NOMO-1 treated with dmso at 0.1 percent for 144 hours (cell line): ENCODE results near the gene GRAMD2A.

Experiments used
- DNase-seq: peaks from one replicate; lab custom pipeline; 2025; ENCODE audit not compliant: unreplicated experiment; lab: John Stamatoyannopoulos, UW

Gene GRAMD2A

DNA sequence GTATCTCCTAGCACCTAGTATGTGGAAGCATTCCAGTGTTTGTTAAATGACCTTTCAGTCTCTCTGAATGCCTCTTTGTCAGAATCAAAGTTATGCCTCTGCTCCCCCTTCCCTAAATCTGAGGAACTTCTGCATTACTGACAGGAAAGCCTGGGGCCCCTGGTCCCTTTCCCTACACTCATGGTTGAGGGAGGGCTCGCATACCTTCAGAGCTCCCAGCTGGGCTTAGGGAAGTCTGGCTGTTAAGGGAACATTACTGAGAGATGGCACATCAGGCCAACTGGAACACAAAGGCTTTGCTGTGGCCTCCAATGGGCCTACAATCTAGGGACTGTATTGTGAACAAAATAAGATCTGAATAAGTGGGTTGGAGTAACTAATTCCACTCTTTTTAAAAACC lies 23.1 kb upstream of the GRAMD2A start:
- DNase-seq: no peak

DNA sequence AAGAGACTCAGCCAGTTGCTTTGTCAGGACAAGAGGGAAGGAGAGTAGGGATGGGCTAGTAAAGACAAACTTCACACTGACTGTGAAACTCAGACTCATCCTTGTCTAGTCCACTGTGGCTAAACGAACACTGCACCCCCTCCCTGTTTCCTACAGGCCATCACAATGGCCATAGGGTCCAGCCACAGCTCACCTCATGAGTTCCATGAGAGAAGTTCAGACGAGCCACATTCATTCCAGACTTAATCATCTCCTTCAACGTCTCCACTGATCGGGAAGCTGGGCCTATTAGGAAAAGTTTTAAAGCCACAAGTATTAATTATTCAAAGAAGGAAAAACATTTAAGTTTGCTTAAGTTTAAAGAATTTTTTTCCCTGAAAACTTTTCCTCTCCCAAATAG lies 19.6 kb upstream of the GRAMD2A start:
- DNase-seq: no peak

DNA sequence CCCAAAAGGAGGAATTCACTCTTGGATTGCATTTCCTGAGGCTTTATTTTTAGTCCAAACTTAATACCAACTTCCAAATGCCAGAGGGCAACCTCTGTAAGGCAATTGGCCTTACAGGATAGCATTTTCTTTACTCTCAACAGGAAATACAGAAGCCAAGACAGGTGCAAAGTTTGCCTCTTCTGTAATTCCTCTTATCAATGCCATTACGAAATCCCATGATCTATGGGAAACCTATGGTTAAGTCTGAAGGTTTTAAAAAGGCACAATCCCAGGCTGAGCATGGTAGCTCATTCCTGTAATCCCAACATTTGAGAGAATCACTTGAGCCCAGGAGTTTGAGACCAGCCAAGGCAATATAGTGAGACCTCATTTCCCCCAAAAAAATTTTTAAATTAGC lies 18.5 kb upstream of the GRAMD2A start:
- DNase-seq: no peak

- DNase-seq: no peak
Observed at GRCh38 chr15:72207558-72208085, 10.0 kb upstream of the GRAMD2A start.

DNA sequence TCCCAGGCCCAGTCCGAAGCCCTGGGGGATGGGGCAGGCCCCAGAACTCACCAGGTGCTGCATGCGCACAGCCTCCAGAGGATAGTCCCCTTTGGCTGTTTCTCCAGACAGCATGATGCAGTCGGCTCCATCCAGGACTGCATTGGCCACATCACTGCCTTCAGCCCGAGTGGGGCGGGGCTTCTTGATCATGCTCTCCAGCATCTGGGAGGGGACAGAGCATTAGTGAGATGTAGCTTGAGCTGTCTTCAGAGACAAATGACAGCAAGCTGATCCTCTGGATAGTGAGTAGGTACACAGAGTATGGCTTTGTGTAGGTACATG lies 9.1 kb upstream of the GRAMD2A start:
- DNase-seq: no peak

- DNase-seq: no peak
Observed at GRCh38 chr15:72205896-72206676, 8.5 kb upstream of the GRAMD2A start.

- DNase-seq: no peak
Observed at GRCh38 chr15:72205273-72205672, 7.7 kb upstream of the GRAMD2A start.

DNA sequence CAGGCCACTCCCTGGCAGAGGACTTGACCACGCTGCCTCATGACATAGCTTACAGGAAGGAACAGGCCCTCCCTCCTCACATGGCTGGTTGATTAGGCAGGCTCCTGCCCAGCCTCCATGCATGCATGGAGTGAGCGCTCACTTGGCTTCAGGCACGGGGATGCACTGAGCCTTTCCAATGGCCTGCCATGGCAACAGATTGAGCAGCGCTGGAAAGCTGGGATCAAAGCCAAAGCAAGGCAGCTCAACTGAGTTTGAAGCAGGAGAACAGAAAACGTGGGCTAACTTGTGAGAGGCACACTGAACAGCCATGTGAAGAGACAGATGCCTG lies 5.9 kb upstream of the GRAMD2A start:
- DNase-seq: no peak

DNA sequence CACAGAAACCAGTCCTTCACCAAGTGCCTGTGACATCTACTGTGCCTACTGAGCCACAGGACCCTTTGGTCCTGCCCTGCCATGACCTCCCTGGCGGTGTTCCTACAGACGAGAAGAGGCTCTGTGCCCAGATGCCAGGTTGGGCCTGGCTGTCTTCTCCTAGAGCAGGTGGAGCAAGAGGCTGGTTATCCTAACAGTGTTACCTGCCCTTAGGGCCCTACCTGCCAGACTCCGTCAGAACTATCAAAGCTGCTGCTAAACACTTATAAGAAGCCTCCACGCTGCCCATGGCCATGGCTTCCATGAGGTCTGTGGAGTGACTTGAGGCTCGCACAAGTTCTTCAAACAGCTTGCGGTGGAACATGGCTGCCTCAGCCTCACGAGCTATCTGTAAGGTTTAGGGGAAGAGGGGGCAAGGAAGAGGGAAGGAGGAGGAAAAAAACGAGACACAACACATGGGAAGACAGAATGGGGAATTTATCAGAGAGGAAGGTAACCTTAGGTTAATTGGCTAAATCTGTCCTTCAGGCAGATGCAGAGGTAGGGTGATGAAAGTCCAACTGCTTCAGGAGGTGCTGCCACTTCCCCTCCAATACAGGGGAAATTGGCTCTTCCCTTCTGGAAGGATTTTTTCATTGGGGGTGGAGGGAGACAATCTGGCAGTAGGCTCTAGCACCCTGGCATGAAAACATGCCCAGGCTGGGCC lies 5.4 kb upstream of the GRAMD2A start:
- no peak for DNase-seq

DNA sequence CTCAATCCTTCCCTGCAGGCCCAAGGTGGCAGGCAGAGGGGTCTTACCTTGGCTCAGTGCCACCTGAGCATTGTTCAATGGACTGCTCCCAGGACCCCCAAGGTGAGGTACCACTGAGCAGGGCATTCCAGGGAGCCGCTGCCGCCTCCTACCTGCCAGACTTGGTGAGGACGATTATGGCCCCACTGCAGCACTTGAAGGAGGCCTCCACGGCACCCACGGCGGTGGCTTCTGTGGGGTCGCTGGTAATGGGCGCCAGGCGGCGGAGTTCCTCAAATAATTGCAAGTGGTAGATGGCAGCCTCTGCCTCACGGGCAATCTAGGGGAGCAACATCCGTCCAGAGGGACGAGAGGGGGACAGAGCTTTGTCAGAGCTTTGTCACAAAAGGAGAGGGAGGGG lies 4.7 kb upstream of the GRAMD2A start:
- no peak for DNase-seq

GRCh38 chr15:72201391-72201921 lies 3.9 kb upstream of the GRAMD2A start:
- DNase-seq: no peak

- no peak for DNase-seq
Observed at GRCh38 chr15:72200395-72201237, 3.0 kb upstream of the GRAMD2A start.

DNA sequence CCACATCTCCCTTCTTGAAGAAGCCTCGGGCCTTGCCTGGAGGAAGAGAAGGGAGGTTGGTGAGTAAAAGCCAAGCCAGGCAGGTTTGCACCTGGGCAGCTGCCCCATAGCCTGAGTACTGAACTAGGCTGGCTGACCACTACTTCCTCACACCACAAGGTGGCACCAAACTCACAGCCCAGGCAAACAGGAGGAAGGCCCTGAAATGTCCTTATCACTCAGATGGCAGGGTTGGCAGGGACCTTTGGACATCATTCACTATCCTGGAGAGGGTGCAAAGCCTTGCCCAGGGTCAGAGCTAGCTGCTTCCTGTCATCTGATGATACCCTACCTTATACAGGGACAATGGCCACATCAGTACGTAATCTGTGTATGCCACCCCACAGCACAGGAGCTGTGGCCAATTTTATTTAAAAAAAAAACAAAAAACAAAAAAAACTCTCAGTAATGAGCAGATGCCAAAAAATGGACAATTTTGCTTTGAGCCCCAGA lies 2.2 kb upstream of the GRAMD2A start:
- peak; percentile 55 for DNase-seq

- no peak for DNase-seq
Observed at GRCh38 chr15:72199205-72199515, 1.6 kb upstream of the GRAMD2A start.

GRCh38 chr15:72198356-72199204 lies 993 bp upstream of the GRAMD2A start:
- no peak for DNase-seq

DNA sequence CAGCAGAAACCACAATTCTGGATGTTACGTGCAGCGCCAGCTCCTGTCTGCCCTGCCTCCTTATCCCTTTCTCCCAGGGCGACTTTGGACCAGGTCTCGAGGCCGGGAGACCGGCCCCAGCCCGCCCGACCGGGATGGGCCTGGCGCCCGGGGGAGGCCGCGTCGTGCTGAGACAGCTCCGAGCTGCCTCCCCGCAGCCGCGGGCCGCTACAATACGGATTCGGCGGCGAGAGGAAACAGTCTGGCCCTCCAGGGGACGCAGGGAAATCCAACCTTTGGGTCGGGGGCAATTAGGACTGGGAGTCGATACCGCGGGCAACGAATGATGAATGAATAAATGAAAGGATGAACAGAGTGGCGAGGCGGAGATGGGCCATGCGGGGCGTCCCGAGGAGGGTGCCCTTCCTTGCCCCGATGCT lies 537 bp downstream of the GRAMD2A start:
- DNase-seq: no peak

- DNase-seq: no peak
Observed at GRCh38 chr15:72196409-72197040, 1.1 kb downstream of the GRAMD2A start.

DNA sequence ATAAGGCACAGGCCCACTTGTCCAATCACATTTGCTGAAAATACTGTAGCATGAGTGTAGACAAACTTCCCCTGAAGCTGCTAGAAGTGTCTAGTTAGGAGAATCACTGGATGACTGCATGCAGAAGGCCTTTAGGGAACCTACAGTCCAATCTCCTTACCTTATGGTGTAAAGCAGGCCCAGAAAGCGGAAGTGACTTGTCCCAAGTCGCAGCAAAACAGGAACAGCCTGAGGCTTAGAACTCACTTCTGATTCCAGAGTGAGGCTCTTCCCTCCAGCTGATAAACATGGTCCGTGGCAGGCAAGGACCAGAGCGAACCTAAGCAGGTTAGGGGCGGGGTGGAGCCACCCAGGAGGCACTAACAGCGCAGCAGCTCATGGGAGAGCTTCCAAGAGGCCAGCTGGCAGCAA lies 2.5 kb downstream of the GRAMD2A start:
- DNase-seq: peak; percentile 89

DNA sequence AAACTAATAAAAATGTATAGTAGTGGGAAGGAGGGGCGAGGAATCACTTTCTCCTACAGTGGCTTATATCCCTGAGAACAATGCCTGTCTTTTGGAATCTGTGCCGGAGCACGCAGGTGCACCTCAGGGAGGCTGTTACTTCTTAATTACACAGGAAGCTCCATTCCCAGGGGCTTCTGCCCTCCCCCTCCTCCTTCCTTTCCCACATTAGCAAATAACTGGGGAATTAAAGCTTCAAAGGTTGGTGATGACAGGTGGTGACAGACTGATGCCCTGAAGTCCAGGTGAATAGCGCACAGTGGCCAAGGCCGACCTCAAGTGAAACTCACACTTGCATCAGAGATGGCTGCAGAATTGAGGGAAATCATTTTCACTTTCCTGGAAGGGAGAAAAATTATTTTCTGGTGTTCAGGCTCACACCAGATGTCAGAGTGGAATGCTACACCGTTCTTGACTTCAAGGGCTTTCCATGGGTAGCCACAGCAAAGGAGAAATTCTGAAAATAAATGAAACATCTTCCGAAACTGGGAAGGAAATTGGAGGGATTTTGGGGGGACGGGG lies 3.7 kb downstream of the GRAMD2A start:
- DNase-seq: no peak

- DNase-seq: no peak
Observed at GRCh38 chr15:72192416-72192815, 5.2 kb downstream of the GRAMD2A start.
